Fibroblast of lung (primary cell): ENCODE measurements around the gene ATRIP. TPM values are rescaled to one million over a fixed set of nuclear protein-coding genes. Genes with fewer than 3 reads are reported as not detected.

ENCODE experiments used
- DNase-seq, 2 donors: peaks; one replicate each; pipeline versions ENCODE4 v3.0.0 to v3.0.0-alpha.2; 2010; ENCODE audit warnings: low read depth in 2 of 2
- H2AFZ ChIP-seq: 2 replicates; pipeline ENCODE4 v1.5.1; 2012; ENCODE audit warnings: low read length, control low read depth, inconsistent platforms
- H3K27ac ChIP-seq: 2 replicates; pipeline ENCODE4 v1.5.1; 2011; ENCODE audit warnings: low read length, control low read depth; ENCODE audit not compliant: insufficient read depth
- H3K27me3 ChIP-seq: 2 replicates; pipeline ENCODE4 v1.5.1; 2011; ENCODE audit warnings: mild to moderate bottlenecking, low read length; ENCODE audit not compliant: control insufficient read depth, insufficient read depth
- H3K36me3 ChIP-seq: 2 replicates; pipeline ENCODE4 v1.5.1; 2011; ENCODE audit warnings: low read length; ENCODE audit not compliant: control insufficient read depth, insufficient read depth
- H3K4me1 ChIP-seq: 2 replicates; pipeline ENCODE4 v1.5.1; 2011; ENCODE audit warnings: low read length; ENCODE audit not compliant: control insufficient read depth, insufficient read depth; ENCODE audit errors: extremely low read depth
- H3K4me2 ChIP-seq: 2 replicates; pipeline ENCODE4 v1.5.1; 2011; ENCODE audit warnings: low read length, control low read depth; ENCODE audit not compliant: insufficient read depth; ENCODE audit errors: extremely low read depth
- H3K4me3 ChIP-seq, 4 experiments: fragments of 200-600 bp in 1 of 4; sonication (generic) in 1 of 4; replicated peaks in 1 of 4; 2 replicates each; pipeline ENCODE4 v1.5.1; 2011 to 2016; ENCODE audit warnings: low read length in 4 of 4, low read depth in 3 of 4, mild to moderate bottlenecking in 3 of 4, control low read depth in 2 of 4, inconsistent platforms in 1 of 4, mixed read lengths in 1 of 4; ENCODE audit not compliant: insufficient read depth in 1 of 4; ENCODE audit errors: control extremely low read depth in 1 of 4
- H3K79me2 ChIP-seq: 2 replicates; pipeline ENCODE4 v1.5.1; 2012; ENCODE audit warnings: mild to moderate bottlenecking, low read length, inconsistent platforms; ENCODE audit not compliant: control insufficient read depth, insufficient read depth
- H3K9ac ChIP-seq: 2 replicates; pipeline ENCODE4 v1.5.1; 2011; ENCODE audit warnings: mild to moderate bottlenecking, low read length, control low read depth; ENCODE audit not compliant: insufficient read depth
- H3K9me3 ChIP-seq: 2 replicates; pipeline ENCODE4 v1.5.1; 2012; ENCODE audit warnings: low read depth, low read length; ENCODE audit not compliant: control insufficient read depth, insufficient read depth
- H4K20me1 ChIP-seq: 2 replicates; pipeline ENCODE4 v1.5.1; 2011; ENCODE audit warnings: low read length; ENCODE audit not compliant: control insufficient read depth, insufficient read depth; ENCODE audit errors: extremely low read depth
- CTCF ChIP-seq, 2 donors: IDR thresholded peaks in 1 of 2; conservative IDR thresholded peaks in 1 of 2; 1 replicate in 1 of 2; 2 replicates in 1 of 2; pipeline ENCODE4 v1.5.1; 2011 to 2012; ENCODE audit warnings: low read length in 2 of 2, control low read depth in 1 of 2, inconsistent platforms in 1 of 2, low read depth in 1 of 2, mild to moderate bottlenecking in 1 of 2
- EZH2 ChIP-seq: IDR thresholded peaks from 2 replicates; pipeline ENCODE4 v1.5.1; 2012; ENCODE audit warnings: low read length, control low read depth, mild to moderate bottlenecking; ENCODE audit errors: missing control alignments
- polyA plus RNA-seq, 2 donors: library from polyadenylated mRNA; depleted of rRNA in 1 of 2; stranded (reverse) in 1 of 2; unstranded in 1 of 2; fragments of >200 nt; gene quantifications; 2 replicates each; pipeline ENCODE4 v1.2.1, GENCODE V29; 2011 to 2012; ENCODE audit warnings: missing spikeins in 1 of 2
- total RNA-seq: library from RNA; depleted of rRNA; stranded (reverse); fragments of >200 nt; gene quantifications from 2 replicates; pipeline ENCODE4 v1.2.1, GENCODE V29; 2014

Gene ATRIP
- total and polyA plus RNA-seq, 2 donors (not counting 1 experiment from before 2014, with no cell fraction given) = 3.0 to 5.0 TPM

GRCh38 chr3:48398701-48399386, 47.7 kb upstream of the ATRIP start:
- DNase-seq = no peak
- peaks cover 6% of the 10 kb centered on the region for H3K4me1 ChIP-seq
- no peaks in the 10 kb centered on the region for H3K9me3 ChIP-seq
- no peak for TF ChIP-seq EZH2
- TF ChIP-seq CTCF (conservative IDR thresholded peaks at IDR 0.05 in 1 of 2, IDR thresholded peaks at IDR 0.05 in 1 of 2; ENCODE audit: low read depth in 1 of 2, low read length in 2 of 2) = no peak
- no peak overlapping the region for H3K4me3 ChIP-seq
- no peak overlapping the region for H3K9ac ChIP-seq
- H4K20me1 ChIP-seq = no peaks in the 10 kb centered on the region
- H3K27me3 ChIP-seq = peaks cover 9% of the 10 kb centered on the region
- H3K79me2 ChIP-seq = no peaks in the 10 kb centered on the region
- H3K27ac ChIP-seq = no peak overlapping the region
- no peak overlapping the region for H3K4me2 ChIP-seq
- no peak overlapping the region for H2AFZ ChIP-seq
- peaks cover 3% of the 10 kb centered on the region for H3K36me3 ChIP-seq

GRCh38 chr3:48399387-48400172, 47.0 kb upstream of the ATRIP start:
- DNase-seq = no peak

More at GRCh38 chr3:48399387-48400172, 47.0 kb upstream of the ATRIP start:
- Histone ChIP-seq H3K4me3 (no peak overlapping the region), H3K79me2 (no peaks in the 10 kb centered on the region), H3K9me3 (no peaks in the 10 kb centered on the region), H3K27me3 (peaks cover 8% of the 10 kb centered on the region), H3K9ac (no peak overlapping the region), H4K20me1 (no peaks in the 10 kb centered on the region), H3K4me2 (no peak overlapping the region), H3K27ac (no peak overlapping the region), H3K4me1 (peaks cover 6% of the 10 kb centered on the region), H3K36me3 (peaks cover 3% of the 10 kb centered on the region), H2AFZ (no peak overlapping the region)
- no peak for TF ChIP-seq EZH2
- no peak for TF ChIP-seq CTCF (conservative IDR thresholded peaks at IDR 0.05 in 1 of 2, IDR thresholded peaks at IDR 0.05 in 1 of 2; ENCODE audit: low read depth in 1 of 2, low read length in 2 of 2)
